ENCODE data around the gene GRPEL2.
"Not testable (repeated sequence)": the region's sequence is repeated elsewhere in the genome, so short reads cannot be mapped to it uniquely, and the experiment has no call there.

GRCh38 chr5:149398747-149399266 is 53.5 kb downstream of the GRPEL2 start:
- TF ChIP-seq ZNF274 (IDR thresholded peaks at IDR 0.05; ENCODE audit: borderline replicate concordance, extremely low read depth, low read length); CREB1 (IDR thresholded peaks at IDR 0.05); CTCF (IDR thresholded peaks at IDR 0.05; ENCODE audit: control extremely low read depth in 1 of 3, insufficient read depth in 1 of 3, low read depth in 1 of 3, low read length in 3 of 3); SIRT6 (IDR thresholded peaks at IDR 0.05; ENCODE audit: low read length); BACH1 (IDR thresholded peaks at IDR 0.05; ENCODE audit: low read length); RAD21 (IDR thresholded peaks at IDR 0.05 in 1 of 2, conservative IDR thresholded peaks at IDR 0.05 in 1 of 2; ENCODE audit: low read depth in 2 of 2, low read length in 2 of 2): not testable (repeated sequence)

All from H1 (cell line).